ENCODE data around the gene TNFRSF18.

GRCh38 chr1:1206376-1206965, at the start of gene TNFRSF18:
- TF ChIP-seq, protein P1, sequence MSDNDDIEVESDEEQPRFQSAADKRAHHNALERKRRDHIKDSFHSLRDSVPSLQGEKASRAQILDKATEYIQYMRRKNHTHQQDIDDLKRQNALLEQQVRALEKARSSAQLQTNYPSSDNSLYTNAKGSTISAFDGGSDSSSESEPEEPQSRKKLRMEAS (IDR thresholded peaks at IDR 0.05; ENCODE audit: insufficient read depth, insufficient read length) = no peak
- TF ChIP-seq, protein P2, sequence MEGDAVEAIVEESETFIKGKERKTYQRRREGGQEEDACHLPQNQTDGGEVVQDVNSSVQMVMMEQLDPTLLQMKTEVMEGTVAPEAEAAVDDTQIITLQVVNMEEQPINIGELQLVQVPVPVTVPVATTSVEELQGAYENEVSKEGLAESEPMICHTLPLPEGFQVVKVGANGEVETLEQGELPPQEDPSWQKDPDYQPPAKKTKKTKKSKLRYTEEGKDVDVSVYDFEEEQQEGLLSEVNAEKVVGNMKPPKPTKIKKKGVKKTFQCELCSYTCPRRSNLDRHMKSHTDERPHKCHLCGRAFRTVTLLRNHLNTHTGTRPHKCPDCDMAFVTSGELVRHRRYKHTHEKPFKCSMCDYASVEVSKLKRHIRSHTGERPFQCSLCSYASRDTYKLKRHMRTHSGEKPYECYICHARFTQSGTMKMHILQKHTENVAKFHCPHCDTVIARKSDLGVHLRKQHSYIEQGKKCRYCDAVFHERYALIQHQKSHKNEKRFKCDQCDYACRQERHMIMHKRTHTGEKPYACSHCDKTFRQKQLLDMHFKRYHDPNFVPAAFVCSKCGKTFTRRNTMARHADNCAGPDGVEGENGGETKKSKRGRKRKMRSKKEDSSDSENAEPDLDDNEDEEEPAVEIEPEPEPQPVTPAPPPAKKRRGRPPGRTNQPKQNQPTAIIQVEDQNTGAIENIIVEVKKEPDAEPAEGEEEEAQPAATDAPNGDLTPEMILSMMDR (IDR thresholded peaks at IDR 0.05; ENCODE audit: extremely low read depth in 1 of 2, insufficient read depth in 1 of 2, low read depth in 1 of 2, low read length in 2 of 2) = no peak
- TF ChIP-seq POLR2A (IDR thresholded peaks at IDR 0.05; ENCODE audit: low read depth, low read length) (no peak), POLR2AphosphoS5 (IDR thresholded peaks at IDR 0.05; ENCODE audit: insufficient read depth, low read depth, low read length) (no peak), JUN (IDR thresholded peaks at IDR 0.05; ENCODE audit: borderline replicate concordance, insufficient read depth, insufficient read length, low read depth) (no peak)

Data from endothelial cell of umbilical vein (primary cell).